ENCODE results near the gene THAP3. TPM values are rescaled to one million over a fixed set of nuclear protein-coding genes. Genes with fewer than 3 reads are reported as not detected.
A peak's percentile ranks its signal among the peaks of the same experiment; 100 is the strongest.

Gene THAP3
- total and polyA plus RNA-seq, 9 of the 15 experiments (the other 6 are each of a cell fraction or from before 2014, with no cell fraction given) = 1.9 to 31.2 (median 18.2) TPM

DNA sequence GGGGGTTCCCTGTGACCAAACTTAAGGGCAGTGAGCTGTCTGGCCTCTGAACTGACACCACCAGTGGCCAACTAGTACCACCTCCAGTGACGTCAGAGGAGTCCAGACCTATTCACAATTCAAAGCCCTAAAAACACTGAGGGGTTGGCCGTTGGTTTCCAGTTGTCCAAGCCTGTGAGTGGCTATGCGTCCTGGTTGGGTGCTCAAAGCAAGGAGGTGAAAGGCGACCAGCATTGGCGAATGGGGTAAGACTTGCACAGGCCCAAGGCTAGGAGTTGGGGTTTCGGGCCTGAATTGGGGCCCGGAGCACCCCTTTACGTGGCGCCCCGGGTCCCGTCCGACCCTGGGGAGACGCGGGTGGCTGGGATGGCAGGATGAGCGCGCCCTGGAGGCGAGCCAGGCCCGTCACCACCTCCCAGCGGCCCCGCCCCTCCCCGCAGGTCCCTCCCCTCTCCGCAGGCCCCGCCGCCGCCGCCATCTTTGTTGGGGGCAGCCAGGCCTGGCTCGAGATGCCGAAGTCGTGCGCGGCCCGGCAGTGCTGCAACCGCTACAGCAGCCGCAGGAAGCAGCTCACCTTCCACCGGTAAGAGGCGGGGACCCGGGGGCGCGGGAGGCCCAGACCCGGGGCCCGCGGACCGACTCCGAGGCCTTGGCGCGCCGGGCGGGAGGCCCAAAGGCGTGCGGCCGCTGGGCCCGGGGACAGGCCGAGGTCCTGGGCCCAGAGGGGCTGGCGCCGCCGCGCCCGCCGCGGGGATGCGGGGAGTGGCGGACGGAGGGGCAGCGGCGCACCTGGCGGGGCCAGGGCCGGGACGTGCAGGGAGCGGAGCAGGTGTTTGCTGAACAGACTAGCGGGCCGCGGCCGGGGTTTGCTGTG lies at the start of gene THAP3 (continued):
- TF ChIP-seq CTBP1 (IDR thresholded peaks at IDR 0.05; ENCODE audit: borderline replicate concordance) (peak; percentile 58; the same call in 1 of the 2 replicates), U2AF2 (optimal IDR thresholded peaks at IDR 0.05; ENCODE audit: low read depth, low read length) (no peak), CBX8 (IDR thresholded peaks at IDR 0.05; ENCODE audit: borderline replicate concordance, extremely low read depth, low read depth, low read length, poor library complexity, severe bottlenecking) (no peak), ZNF764 (CRISPR knock-in tag; IDR thresholded peaks at IDR 0.05; ENCODE audit: low read depth) (no peak), FOXA1 (IDR thresholded peaks at IDR 0.05; ENCODE audit: borderline replicate concordance) (no peak), ZNF41 (CRISPR knock-in tag; conservative IDR thresholded peaks at IDR 0.05) (no peak), MECOM (CRISPR knock-in tag; IDR thresholded peaks at IDR 0.05) (no peak), ATF7 (IDR thresholded peaks at IDR 0.05) (peak; percentile 92), ZNF436 (CRISPR knock-in tag; IDR thresholded peaks at IDR 0.05) (no peak), CXXC5 (CRISPR knock-in tag; IDR thresholded peaks at IDR 0.05) (peak; percentile 70), ZNF354B (CRISPR knock-in tag; IDR thresholded peaks at IDR 0.05) (no peak), TEAD1 (CRISPR knock-in tag; IDR thresholded peaks at IDR 0.05) (peak in 1 of 2 experiments; percentile 45; a peak in 2 of 4 replicates), SMAD2 (IDR thresholded peaks at IDR 0.05; ENCODE audit: low read depth, low read length) (no peak), ZFX (CRISPR knock-in tag; IDR thresholded peaks at IDR 0.05) (peak; percentile 97), ZNF584 (CRISPR knock-in tag; IDR thresholded peaks at IDR 0.05; ENCODE audit: low read depth) (no peak), ZNF384 (IDR thresholded peaks at IDR 0.05; ENCODE audit: low read depth, low read length) (no peak), TGIF2 (CRISPR knock-in tag; IDR thresholded peaks at IDR 0.05) (peak; percentile 78; the same call in 1 of the 2 replicates), KLF16 (IDR thresholded peaks at IDR 0.05) (no peak), MBD2 (IDR thresholded peaks at IDR 0.05; ENCODE audit: borderline replicate concordance, low read depth) (peak; percentile 85), RBM15 (IDR thresholded peaks at IDR 0.05; ENCODE audit: insufficient read depth, low read length) (no peak), ZNF311 (CRISPR knock-in tag; IDR thresholded peaks at IDR 0.05) (no peak)
- TF ChIP-seq, protein P1, sequence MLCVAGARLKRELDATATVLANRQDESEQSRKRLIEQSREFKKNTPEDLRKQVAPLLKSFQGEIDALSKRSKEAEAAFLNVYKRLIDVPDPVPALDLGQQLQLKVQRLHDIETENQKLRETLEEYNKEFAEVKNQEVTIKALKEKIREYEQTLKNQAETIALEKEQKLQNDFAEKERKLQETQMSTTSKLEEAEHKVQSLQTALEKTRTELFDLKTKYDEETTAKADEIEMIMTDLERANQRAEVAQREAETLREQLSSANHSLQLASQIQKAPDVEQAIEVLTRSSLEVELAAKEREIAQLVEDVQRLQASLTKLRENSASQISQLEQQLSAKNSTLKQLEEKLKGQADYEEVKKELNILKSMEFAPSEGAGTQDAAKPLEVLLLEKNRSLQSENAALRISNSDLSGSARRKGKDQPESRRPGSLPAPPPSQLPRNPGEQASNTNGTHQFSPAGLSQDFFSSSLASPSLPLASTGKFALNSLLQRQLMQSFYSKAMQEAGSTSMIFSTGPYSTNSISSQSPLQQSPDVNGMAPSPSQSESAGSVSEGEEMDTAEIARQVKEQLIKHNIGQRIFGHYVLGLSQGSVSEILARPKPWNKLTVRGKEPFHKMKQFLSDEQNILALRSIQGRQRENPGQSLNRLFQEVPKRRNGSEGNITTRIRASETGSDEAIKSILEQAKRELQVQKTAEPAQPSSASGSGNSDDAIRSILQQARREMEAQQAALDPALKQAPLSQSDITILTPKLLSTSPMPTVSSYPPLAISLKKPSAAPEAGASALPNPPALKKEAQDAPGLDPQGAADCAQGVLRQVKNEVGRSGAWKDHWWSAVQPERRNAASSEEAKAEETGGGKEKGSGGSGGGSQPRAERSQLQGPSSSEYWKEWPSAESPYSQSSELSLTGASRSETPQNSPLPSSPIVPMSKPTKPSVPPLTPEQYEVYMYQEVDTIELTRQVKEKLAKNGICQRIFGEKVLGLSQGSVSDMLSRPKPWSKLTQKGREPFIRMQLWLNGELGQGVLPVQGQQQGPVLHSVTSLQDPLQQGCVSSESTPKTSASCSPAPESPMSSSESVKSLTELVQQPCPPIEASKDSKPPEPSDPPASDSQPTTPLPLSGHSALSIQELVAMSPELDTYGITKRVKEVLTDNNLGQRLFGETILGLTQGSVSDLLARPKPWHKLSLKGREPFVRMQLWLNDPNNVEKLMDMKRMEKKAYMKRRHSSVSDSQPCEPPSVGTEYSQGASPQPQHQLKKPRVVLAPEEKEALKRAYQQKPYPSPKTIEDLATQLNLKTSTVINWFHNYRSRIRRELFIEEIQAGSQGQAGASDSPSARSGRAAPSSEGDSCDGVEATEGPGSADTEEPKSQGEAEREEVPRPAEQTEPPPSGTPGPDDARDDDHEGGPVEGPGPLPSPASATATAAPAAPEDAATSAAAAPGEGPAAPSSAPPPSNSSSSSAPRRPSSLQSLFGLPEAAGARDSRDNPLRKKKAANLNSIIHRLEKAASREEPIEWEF (CRISPR knock-in tag; IDR thresholded peaks at IDR 0.05) = no peak
- TF ChIP-seq, protein P2, sequence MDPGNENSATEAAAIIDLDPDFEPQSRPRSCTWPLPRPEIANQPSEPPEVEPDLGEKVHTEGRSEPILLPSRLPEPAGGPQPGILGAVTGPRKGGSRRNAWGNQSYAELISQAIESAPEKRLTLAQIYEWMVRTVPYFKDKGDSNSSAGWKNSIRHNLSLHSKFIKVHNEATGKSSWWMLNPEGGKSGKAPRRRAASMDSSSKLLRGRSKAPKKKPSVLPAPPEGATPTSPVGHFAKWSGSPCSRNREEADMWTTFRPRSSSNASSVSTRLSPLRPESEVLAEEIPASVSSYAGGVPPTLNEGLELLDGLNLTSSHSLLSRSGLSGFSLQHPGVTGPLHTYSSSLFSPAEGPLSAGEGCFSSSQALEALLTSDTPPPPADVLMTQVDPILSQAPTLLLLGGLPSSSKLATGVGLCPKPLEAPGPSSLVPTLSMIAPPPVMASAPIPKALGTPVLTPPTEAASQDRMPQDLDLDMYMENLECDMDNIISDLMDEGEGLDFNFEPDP (CRISPR knock-in tag; IDR thresholded peaks at IDR 0.05) = no peak

All from K562 (cell line).